ENCODE data around the gene HRH1.

DNA sequence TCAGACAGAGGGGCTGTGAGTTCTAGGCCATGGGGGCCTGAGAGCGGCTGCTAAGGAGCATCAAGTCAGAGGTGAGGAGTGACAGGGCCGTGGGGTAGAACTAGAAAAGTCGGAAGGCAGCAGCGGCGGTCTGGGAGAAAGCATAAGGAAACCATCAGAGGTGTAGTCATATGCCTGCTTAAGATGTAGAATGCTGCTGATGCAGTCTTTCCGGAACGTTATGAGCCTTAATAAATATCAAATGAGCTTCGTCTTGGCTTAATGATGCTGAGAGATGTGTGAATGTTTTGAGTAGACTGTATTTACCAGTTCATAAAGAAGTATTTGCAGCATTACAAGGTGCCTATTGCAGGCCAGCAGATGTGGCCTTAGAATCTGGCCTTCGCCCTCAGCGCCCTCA is 133.1 kb downstream of the HRH1 start:
- TF ChIP-seq POLR2A (IDR thresholded peaks at IDR 0.05; ENCODE audit: low read length), result no peak
- TF ChIP-seq GATA1 (IDR thresholded peaks at IDR 0.05; ENCODE audit: low read depth, low read length), result no peak

Data from erythroblast (primary cell).